HG03457 (cell line): ENCODE data around the gene PAXX.

ENCODE experiments used
- ATAC-seq: cut with Tn5 transposase; IDR thresholded peaks from one replicate; pipeline ENCODE4 v1.9.1; 2021; ENCODE audit warnings: moderate number of reproducible peaks; ENCODE audit not compliant: unreplicated experiment

PAXX gene

GRCh38 chr9:136952876-136953770, 39.1 kb upstream of the PAXX start:
- no peak for ATAC-seq

GRCh38 chr9:136953771-136954269, 38.4 kb upstream of the PAXX start:
- no peak for ATAC-seq

GRCh38 chr9:136954270-136955083, 37.7 kb upstream of the PAXX start:
- no peak for ATAC-seq

GRCh38 chr9:136955202-136955942, 36.9 kb upstream of the PAXX start:
- ATAC-seq: no peak

- no peak for ATAC-seq
These were observed 36.3 kb upstream of the PAXX start for GRCh38 chr9:136955943-136956335.

GRCh38 chr9:136956604-136957003, 35.6 kb upstream of the PAXX start:
- ATAC-seq: no peak

GRCh38 chr9:136957461-136957860, 34.8 kb upstream of the PAXX start:
- ATAC-seq: no peak

GRCh38 chr9:136957901-136958300, 34.3 kb upstream of the PAXX start:
- ATAC-seq: no peak

GRCh38 chr9:136958473-136958872, 33.7 kb upstream of the PAXX start:
- no peak for ATAC-seq

GRCh38 chr9:136958898-136959850, 33.0 kb upstream of the PAXX start:
- no peak for ATAC-seq

GRCh38 chr9:136960212-136960937, 31.8 kb upstream of the PAXX start:
- no peak for ATAC-seq

GRCh38 chr9:136960938-136961275, 31.3 kb upstream of the PAXX start:
- ATAC-seq: no peak

GRCh38 chr9:136961279-136962065, 30.8 kb upstream of the PAXX start:
- no peak for ATAC-seq

- no peak for ATAC-seq
These were observed 30.1 kb upstream of the PAXX start for GRCh38 chr9:136962163-136962562.

- no peak for ATAC-seq
These were observed 29.4 kb upstream of the PAXX start for GRCh38 chr9:136962701-136963248.

- ATAC-seq: no peak
These were observed 28.9 kb upstream of the PAXX start for GRCh38 chr9:136963341-136963740.

GRCh38 chr9:136963751-136964150, 28.5 kb upstream of the PAXX start:
- ATAC-seq: no peak

GRCh38 chr9:136964171-136964689, 28.0 kb upstream of the PAXX start:
- ATAC-seq: no peak
